GM12872 (cell line): Measurements from ENCODE around the gene ETFB.

ENCODE experiments used
- TF ChIP-seq, protein P1 (sequence below): IDR thresholded peaks from 3 replicates; pipeline ENCODE4 v1.5.1; 2011; ENCODE audit warnings: low read depth, mild to moderate bottlenecking, low read length, moderate library complexity; ENCODE audit not compliant: insufficient read depth

ETFB gene

DNA sequence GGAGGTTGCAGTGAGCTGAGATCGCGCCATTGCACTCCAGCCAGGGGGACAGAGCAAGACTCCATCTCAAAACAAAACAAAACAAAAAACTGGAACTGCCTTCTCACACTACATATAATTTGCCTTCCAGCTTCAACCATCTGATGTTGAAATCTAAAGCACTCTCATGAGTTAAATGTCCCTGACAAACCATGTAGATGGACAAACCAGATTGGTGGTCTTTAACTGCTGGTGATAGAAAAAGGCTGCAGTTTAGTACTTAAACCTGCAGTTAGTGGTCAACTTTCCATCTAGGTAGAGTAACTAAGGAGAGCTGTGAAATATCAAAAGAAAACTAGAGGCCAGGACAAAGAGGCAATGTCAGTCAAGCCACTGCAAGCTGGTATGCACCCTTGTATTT, 30.0 kb upstream of the ETFB start:
- TF ChIP-seq, protein P1, sequence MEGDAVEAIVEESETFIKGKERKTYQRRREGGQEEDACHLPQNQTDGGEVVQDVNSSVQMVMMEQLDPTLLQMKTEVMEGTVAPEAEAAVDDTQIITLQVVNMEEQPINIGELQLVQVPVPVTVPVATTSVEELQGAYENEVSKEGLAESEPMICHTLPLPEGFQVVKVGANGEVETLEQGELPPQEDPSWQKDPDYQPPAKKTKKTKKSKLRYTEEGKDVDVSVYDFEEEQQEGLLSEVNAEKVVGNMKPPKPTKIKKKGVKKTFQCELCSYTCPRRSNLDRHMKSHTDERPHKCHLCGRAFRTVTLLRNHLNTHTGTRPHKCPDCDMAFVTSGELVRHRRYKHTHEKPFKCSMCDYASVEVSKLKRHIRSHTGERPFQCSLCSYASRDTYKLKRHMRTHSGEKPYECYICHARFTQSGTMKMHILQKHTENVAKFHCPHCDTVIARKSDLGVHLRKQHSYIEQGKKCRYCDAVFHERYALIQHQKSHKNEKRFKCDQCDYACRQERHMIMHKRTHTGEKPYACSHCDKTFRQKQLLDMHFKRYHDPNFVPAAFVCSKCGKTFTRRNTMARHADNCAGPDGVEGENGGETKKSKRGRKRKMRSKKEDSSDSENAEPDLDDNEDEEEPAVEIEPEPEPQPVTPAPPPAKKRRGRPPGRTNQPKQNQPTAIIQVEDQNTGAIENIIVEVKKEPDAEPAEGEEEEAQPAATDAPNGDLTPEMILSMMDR: no peak

DNA sequence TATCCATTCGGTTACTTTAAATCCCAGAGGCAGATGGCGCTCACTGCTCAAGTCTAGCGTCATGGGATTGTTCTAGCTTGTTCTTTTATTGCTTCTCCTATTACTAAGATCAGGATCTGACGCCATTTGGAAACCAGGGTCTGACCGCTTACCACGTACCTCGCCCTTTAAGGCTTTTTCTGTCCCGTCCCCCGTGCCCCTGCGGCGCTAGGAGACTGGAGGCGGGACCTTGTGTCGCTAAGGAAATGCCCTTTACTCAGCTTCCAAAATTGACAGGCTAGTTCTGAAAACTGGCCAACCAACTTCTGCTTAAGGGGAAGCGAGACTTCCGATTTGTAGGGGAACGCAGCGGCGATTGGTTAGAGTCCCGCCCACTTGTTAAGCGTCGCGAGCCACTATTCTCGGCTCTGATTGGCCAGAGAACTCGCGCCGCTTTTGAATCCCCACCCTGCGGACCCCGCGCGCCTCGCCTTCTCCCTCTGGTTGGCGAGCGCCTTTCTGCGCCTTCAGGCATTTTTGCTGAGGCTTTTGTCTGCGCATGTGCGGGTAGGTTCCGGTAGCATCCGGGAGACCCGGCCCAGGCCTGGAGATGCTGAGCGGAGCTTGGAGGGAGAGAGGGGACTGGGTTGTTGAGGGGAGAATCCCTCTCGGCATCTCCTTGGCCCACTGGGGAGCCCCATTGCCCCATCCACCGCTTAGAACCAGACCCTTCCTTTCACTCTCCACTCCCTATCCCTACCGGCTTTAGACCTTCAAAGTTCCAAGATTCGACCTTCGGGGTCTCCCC, 28.1 kb upstream of the ETFB start:
- TF ChIP-seq, protein P1: no peak

DNA sequence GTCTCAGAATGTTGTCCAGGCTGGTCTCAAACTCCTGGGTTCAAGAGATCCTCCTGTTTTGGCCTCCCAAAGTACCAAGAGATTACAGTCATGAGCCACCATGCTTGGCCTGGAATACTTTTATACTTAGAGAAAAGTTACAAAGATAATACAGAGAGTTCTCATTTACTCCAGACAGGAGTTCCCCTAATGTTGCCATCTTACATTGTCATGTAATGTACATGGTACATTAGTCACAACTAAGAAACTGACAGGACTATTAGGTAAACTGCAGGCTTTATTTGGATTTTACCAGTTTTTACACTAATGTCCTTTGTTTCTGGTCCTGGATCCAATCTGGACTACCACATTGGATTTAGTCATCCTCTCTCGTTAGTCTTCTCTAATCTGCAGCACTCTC, 26.5 kb upstream of the ETFB start:
- TF ChIP-seq, protein P1: no peak

DNA sequence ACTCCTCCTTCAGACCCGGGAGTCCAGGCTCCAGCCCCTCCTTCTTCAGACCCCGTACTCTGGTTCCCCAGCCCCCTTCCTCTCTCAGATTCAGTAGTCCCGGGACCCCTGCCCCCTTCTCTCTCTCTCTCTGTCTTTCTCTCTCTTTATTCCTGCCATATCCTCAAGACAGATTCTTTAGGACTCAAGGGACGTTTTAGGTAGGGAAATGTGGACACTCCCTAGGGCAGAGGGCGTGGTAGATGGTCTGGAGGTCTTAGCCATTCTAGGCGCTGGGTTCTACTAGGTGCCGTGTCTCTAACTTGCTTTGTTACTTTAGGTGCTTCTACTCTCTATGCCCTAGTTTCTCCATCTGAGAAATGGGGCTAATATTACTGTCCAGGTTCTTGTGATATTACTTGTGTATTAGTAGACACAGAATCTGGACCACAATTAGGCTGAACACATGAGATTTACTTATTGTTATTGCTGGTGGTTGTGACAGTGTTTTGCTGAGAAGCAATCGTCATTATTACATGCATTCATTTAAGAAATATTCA, 25.0 kb upstream of the ETFB start:
- TF ChIP-seq, protein P1: no peak

DNA sequence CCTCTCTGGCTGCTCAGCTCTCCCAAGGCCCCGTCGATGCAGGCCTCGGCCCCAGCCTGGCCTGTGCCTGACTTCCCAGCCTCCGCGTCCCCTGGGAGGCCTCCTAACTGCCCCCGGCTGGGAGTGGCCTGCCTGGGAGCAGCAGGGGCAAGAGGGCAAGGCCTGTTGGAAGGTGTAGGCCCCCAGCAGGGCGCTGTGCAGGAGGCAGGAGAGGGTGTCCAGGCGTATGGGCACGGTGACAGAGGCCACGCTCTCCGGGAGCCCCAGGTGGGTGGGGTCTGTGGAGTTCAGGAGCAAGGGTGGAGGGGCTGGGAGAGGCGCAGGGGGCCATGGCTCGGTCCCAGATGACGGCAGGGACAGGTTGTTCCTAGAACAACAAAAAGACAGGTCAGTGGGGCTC, 23.0 kb upstream of the ETFB start:
- TF ChIP-seq, protein P1: no peak

DNA sequence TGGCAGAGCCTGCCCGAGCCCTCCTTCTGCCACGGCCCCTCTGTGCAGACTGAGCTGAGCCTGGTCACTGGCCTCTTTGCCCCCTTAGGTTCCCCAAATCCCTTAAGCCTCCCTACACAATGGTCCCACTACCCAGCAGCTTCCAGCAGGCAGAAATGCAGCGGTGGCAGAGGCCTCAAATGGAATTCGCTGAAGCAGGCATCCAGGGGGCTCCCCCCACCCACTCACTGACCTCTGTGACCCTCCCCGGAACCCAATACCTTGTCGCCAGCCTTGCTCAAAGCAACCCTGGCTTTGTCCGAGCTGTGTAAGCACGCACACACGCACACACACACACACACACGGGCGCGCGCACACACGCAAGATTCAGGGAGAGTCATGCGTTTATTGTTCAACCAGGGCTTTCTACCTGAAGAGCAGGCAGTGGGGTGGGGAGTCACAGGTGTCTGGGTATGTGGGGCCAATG, 21.8 kb upstream of the ETFB start, which contains the start of gene LIM2:
LIM2 (minus strand) TSS at position 51 of the 466 bp plus-strand sequence. CDS start 531 bp downstream, outside the sequence.
- TF ChIP-seq, protein P1: no peak

DNA sequence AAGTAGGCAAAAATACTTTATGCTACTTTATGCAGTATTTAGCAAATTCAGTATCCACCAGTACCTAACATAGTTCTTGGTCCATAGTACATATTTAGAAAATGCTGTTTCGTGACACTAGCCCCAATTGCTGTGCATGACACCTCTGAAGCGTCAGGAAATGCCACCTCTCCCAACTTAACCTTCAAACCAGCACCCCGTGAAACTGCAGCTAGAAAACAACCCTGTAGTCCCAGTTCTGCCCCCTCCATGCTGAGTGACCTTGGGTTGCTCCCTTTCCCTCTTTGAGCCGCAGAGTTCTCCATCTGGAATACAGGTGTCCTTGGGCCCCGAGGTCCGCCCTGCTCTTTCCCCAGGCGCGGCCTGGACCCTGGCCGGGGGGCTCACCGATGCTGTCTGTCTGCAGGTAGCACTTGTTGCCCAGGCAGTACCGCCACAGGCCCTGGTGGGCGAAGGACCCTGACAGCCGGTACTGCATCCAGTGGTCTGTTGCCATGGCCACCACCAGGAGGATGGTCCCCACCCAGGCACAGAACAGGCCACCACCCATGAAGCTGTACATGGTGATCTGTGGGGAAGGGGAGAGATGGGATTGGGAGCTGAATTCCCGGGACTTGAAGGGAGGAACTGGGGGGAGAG, 20.8 kb upstream of the ETFB start:
- TF ChIP-seq, protein P1: no peak
